K562 (cell line): Measurements from ENCODE around the gene SFXN3. TPM values are rescaled to one million over a fixed set of nuclear protein-coding genes. Genes with fewer than 3 reads are reported as not detected.

Experiments
- CREB1 ChIP-seq, 2 experiments: sonication (generic) in 1 of 2; formaldehyde crosslinking in 1 of 2; IDR thresholded peaks; 2 replicates each; pipeline versions ENCODE4 v1.6.1 to v1.8.0; 2012 to 2022; ENCODE audit warnings: inconsistent platforms in 1 of 2, mild to moderate bottlenecking in 1 of 2, missing genetic modification reagents in 1 of 2, moderate library complexity in 1 of 2
- ETS2 ChIP-seq: IDR thresholded peaks from 2 replicates; pipeline ENCODE4 v1.6.1; 2016; ENCODE audit warnings: borderline replicate concordance, missing genetic modification characterization, mild to moderate bottlenecking, moderate library complexity, missing compliant biosample characterization; ENCODE audit not compliant: poor library complexity, severe bottlenecking
- ETV1 ChIP-seq: fragments of 450-650 bp; conservative IDR thresholded peaks from 2 replicates; pipeline ENCODE4 v1.6.1; 2016; ENCODE audit warnings: missing genetic modification characterization, control low read depth, low read depth, missing compliant biosample characterization
- HIVEP1 ChIP-seq: fragments of 250-450 bp; sonication (Bioruptor Pico); IDR thresholded peaks from 2 replicates; pipeline ENCODE4 v1.4.0; 2020; ENCODE audit warnings: mild to moderate bottlenecking
- KHSRP ChIP-seq: fragments of 450-650 bp; IDR thresholded peaks from 2 replicates; pipeline ENCODE4 v1.6.1; 2017
- LARP7 ChIP-seq: fragments of 450-650 bp; IDR thresholded peaks from 2 replicates; pipeline ENCODE4 v1.6.1; 2016
- MEIS2 ChIP-seq: fragments of 450-650 bp; IDR thresholded peaks from 2 replicates; pipeline ENCODE4 v1.6.1; 2014; ENCODE audit warnings: mild to moderate bottlenecking; ENCODE audit not compliant: partially characterized antibody
- NEUROD1 ChIP-seq: fragments of 150-350 bp; IDR thresholded peaks from 2 replicates; pipeline ENCODE4 v1.6.1; 2014; ENCODE audit warnings: borderline replicate concordance, low read length, low read depth; ENCODE audit not compliant: partially characterized antibody
- NFXL1 ChIP-seq: fragments of 450-650 bp; formaldehyde crosslinking; IDR thresholded peaks from 2 replicates; pipeline ENCODE4 v1.4.0; 2021; ENCODE audit warnings: mild to moderate bottlenecking
- NR2C2 ChIP-seq, 2 experiments: fragments of 200-800 bp in 1 of 2; sonication (Bioruptor generic) in 1 of 2; sonication (generic) in 1 of 2; formaldehyde crosslinking in 1 of 2; IDR thresholded peaks; 2 replicates each; pipeline versions ENCODE4 v1.6.1 to v1.8.0; 2016 to 2022; ENCODE audit warnings: mild to moderate bottlenecking in 1 of 2, missing compliant biosample characterization in 1 of 2, missing genetic modification characterization in 1 of 2, missing genetic modification reagents in 1 of 2
- TCF3 ChIP-seq: sonication (generic); formaldehyde crosslinking; IDR thresholded peaks from 2 replicates; pipeline ENCODE4 v1.4.0; 2020; ENCODE audit warnings: mild to moderate bottlenecking, missing genetic modification reagents
- TOE1 ChIP-seq, 2 experiments: fragments of 450-650 bp in 1 of 2; sonication (generic) in 1 of 2; formaldehyde crosslinking in 1 of 2; IDR thresholded peaks; 2 replicates each; pipeline versions ENCODE4 v1.7.1 to v1.8.0; 2016 to 2022; ENCODE audit warnings: borderline replicate concordance in 2 of 2, mild to moderate bottlenecking in 2 of 2, antibody characterized with exemption in 1 of 2, inconsistent platforms in 1 of 2, low read depth in 1 of 2, missing genetic modification reagents in 1 of 2, moderate library complexity in 1 of 2
- ZC3H11A ChIP-seq: IDR thresholded peaks from 2 replicates; pipeline ENCODE4 v1.6.1; 2012; ENCODE audit warnings: low read depth, low read length, improper control_type of control experiment
- ZFP1 ChIP-seq: fragments of 450-650 bp; formaldehyde crosslinking; IDR thresholded peaks from 2 replicates; pipeline ENCODE4 v1.4.0; 2020; ENCODE audit warnings: mild to moderate bottlenecking, mixed read lengths
- ZNF224 ChIP-seq: sonication (generic); formaldehyde crosslinking; IDR thresholded peaks from 2 replicates; pipeline ENCODE4 v1.8.0; 2022; ENCODE audit warnings: mild to moderate bottlenecking, missing genetic modification reagents
- polyA plus RNA-seq, 8 experiments: library from polyadenylated mRNA; depleted of rRNA in 4 of 8; stranded (reverse) in 5 of 8; unstranded in 3 of 8; fragments of >200 nt; fragmentation: Nextera tagmentation in 2 of 8; fragmentation: Illumina TruSeq in 1 of 8; extraction: Ambion mirVana in 2 of 8; extraction: Trizol in 1 of 8; gene quantifications; 2 replicates each; pipeline versions ENCODE4 v1.2.1 to v1.2.3, GENCODE V29; 2011 to 2014; ENCODE audit warnings: inconsistent platforms in 1 of 8, missing spikeins in 1 of 8
- total RNA-seq, 7 experiments: library from RNA; depleted of rRNA in 6 of 7; stranded (reverse); fragments of >200 nt in 6 of 7; fragmentation: Illumina TruSeq in 2 of 7; extraction: Trizol in 2 of 7; gene quantifications; 2 replicates each; pipeline versions ENCODE4 v1.2.1 to v1.2.3, GENCODE V29; 2011 to 2021; ENCODE audit warnings: low replicate concordance in 1 of 7
- TF ChIP-seq, protein P1 (sequence below): sonication (generic); formaldehyde crosslinking; IDR thresholded peaks from 2 replicates; pipeline ENCODE4 v1.4.0; 2020; ENCODE audit warnings: mild to moderate bottlenecking, missing genetic modification reagents
- TF ChIP-seq, protein P2 (sequence below), 2 experiments: fragments of 450-650 bp in 1 of 2; sonication (generic) in 1 of 2; formaldehyde crosslinking; conservative IDR thresholded peaks; 2 replicates each; pipeline versions ENCODE4 v1.4.0 to v1.8.1; 2020 to 2022; ENCODE audit warnings: mild to moderate bottlenecking in 1 of 2, missing genetic modification reagents in 1 of 2
- TF ChIP-seq, protein P3 (sequence below): sonication (generic); formaldehyde crosslinking; IDR thresholded peaks from 2 replicates; pipeline ENCODE4 v1.8.1; 2022; ENCODE audit warnings: missing genetic modification reagents
- TF ChIP-seq, protein P4 (sequence below): fragments of 250-450 bp; sonication (Bioruptor Pico); IDR thresholded peaks from 2 replicates; pipeline ENCODE4 v1.5.0; 2020; ENCODE audit warnings: mild to moderate bottlenecking, borderline replicate concordance

The SFXN3 gene
- total and polyA plus RNA-seq, 9 of the 15 experiments (the other 6 are each of a cell fraction or from before 2014, with no cell fraction given) = 0.24 to 4.6 (median 0.86) TPM

DNA sequence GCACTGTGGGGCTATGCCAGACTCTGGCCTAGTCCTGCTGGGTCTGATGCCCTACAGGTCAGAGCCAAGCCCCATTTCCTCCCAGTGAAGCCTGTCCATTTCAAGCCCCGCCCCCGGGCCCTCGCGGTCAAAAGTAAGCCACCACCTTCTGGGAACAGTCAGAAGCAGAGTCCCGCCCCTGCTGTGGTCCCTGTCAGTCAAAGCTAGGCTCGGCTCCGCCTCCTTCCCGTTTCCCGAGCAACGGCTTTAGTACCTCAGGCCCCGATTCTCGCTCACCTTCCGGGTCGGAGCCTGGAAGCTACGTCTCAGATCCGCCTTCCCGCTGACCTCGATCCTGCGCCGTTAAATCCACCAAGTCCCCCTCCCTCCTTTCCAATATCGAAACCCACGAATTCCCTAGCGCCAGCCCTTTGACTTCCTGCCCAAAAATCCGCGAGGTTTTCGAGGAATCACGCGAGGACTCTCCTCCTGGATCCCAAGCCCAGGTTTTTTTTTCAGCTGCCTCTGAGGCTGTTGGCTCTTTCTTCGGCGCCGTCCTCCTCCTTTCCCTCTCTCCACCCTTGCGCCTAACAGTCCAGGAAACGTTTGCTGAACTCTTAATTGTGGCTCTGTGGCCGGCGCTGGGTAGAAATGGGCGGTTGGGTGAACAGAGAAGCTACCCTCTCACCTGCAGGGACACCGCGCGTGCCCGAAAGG is 11.8 kb downstream of the SFXN3 start (continued):
- TF ChIP-seq, protein P1, sequence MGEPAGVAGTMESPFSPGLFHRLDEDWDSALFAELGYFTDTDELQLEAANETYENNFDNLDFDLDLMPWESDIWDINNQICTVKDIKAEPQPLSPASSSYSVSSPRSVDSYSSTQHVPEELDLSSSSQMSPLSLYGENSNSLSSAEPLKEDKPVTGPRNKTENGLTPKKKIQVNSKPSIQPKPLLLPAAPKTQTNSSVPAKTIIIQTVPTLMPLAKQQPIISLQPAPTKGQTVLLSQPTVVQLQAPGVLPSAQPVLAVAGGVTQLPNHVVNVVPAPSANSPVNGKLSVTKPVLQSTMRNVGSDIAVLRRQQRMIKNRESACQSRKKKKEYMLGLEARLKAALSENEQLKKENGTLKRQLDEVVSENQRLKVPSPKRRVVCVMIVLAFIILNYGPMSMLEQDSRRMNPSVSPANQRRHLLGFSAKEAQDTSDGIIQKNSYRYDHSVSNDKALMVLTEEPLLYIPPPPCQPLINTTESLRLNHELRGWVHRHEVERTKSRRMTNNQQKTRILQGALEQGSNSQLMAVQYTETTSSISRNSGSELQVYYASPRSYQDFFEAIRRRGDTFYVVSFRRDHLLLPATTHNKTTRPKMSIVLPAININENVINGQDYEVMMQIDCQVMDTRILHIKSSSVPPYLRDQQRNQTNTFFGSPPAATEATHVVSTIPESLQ (CRISPR knock-in tag) = no peak
- no peak for TF ChIP-seq ZNF224 (CRISPR knock-in tag)
- TF ChIP-seq, protein P2, sequence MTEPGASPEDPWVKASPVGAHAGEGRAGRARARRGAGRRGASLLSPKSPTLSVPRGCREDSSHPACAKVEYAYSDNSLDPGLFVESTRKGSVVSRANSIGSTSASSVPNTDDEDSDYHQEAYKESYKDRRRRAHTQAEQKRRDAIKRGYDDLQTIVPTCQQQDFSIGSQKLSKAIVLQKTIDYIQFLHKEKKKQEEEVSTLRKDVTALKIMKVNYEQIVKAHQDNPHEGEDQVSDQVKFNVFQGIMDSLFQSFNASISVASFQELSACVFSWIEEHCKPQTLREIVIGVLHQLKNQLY (CRISPR knock-in tag; conservative IDR thresholded peaks at IDR 0.05) = no peak
- no peak for TF ChIP-seq TOE1 (IDR thresholded peaks at IDR 0.05; ENCODE audit: borderline replicate concordance)
- TF ChIP-seq TOE1 (CRISPR knock-in tag; IDR thresholded peaks at IDR 0.05; ENCODE audit: borderline replicate concordance, low read depth) = no peak
- no peak for TF ChIP-seq NR2C2 (CRISPR knock-in tag; IDR thresholded peaks at IDR 0.05)
- TF ChIP-seq NR2C2 (tag; IDR thresholded peaks at IDR 0.05) = peak; percentile 90
- no peak for TF ChIP-seq ZFP1 (CRISPR knock-in tag)
- peak; percentile 59 for TF ChIP-seq MEIS2
- TF ChIP-seq, protein P3, sequence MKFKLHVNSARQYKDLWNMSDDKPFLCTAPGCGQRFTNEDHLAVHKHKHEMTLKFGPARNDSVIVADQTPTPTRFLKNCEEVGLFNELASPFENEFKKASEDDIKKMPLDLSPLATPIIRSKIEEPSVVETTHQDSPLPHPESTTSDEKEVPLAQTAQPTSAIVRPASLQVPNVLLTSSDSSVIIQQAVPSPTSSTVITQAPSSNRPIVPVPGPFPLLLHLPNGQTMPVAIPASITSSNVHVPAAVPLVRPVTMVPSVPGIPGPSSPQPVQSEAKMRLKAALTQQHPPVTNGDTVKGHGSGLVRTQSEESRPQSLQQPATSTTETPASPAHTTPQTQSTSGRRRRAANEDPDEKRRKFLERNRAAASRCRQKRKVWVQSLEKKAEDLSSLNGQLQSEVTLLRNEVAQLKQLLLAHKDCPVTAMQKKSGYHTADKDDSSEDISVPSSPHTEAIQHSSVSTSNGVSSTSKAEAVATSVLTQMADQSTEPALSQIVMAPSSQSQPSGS (CRISPR knock-in tag) = no peak
- TF ChIP-seq TCF3 = no peak
- TF ChIP-seq, protein P4, sequence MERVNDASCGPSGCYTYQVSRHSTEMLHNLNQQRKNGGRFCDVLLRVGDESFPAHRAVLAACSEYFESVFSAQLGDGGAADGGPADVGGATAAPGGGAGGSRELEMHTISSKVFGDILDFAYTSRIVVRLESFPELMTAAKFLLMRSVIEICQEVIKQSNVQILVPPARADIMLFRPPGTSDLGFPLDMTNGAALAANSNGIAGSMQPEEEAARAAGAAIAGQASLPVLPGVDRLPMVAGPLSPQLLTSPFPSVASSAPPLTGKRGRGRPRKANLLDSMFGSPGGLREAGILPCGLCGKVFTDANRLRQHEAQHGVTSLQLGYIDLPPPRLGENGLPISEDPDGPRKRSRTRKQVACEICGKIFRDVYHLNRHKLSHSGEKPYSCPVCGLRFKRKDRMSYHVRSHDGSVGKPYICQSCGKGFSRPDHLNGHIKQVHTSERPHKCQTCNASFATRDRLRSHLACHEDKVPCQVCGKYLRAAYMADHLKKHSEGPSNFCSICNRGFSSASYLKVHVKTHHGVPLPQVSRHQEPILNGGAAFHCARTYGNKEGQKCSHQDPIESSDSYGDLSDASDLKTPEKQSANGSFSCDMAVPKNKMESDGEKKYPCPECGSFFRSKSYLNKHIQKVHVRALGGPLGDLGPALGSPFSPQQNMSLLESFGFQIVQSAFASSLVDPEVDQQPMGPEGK (CRISPR knock-in tag) = no peak
- no peak for TF ChIP-seq KHSRP
- TF ChIP-seq HIVEP1 (CRISPR knock-in tag) = 0 out of 2 replicates have a peak, but pooled peaks have one; percentile 26
- TF ChIP-seq ZC3H11A = no peak
- TF ChIP-seq NEUROD1 = peak; percentile 64
- TF ChIP-seq LARP7 = no peak
- no peak for TF ChIP-seq NFXL1 (CRISPR knock-in tag)
- TF ChIP-seq ETV1 (tag) = peak; percentile 36; the same call in 1 of the 2 replicates
- TF ChIP-seq CREB1 (IDR thresholded peaks at IDR 0.05) = peak; percentile 30; the same call in 1 of the 2 replicates
- TF ChIP-seq CREB1 (CRISPR knock-in tag; IDR thresholded peaks at IDR 0.05) = no peak
- TF ChIP-seq ETS2 (tag) = no peak
